NCI-H69 (cell line): ENCODE data around the gene ZNF620.
"Not testable (repeated sequence)": the region's sequence is repeated elsewhere in the genome, so short reads cannot be mapped to it uniquely, and the experiment has no call there.

Experiments
- DNase-seq: peaks from one replicate; lab custom pipeline; 2025; lab: John Stamatoyannopoulos, UW

ZNF620 gene

DNA sequence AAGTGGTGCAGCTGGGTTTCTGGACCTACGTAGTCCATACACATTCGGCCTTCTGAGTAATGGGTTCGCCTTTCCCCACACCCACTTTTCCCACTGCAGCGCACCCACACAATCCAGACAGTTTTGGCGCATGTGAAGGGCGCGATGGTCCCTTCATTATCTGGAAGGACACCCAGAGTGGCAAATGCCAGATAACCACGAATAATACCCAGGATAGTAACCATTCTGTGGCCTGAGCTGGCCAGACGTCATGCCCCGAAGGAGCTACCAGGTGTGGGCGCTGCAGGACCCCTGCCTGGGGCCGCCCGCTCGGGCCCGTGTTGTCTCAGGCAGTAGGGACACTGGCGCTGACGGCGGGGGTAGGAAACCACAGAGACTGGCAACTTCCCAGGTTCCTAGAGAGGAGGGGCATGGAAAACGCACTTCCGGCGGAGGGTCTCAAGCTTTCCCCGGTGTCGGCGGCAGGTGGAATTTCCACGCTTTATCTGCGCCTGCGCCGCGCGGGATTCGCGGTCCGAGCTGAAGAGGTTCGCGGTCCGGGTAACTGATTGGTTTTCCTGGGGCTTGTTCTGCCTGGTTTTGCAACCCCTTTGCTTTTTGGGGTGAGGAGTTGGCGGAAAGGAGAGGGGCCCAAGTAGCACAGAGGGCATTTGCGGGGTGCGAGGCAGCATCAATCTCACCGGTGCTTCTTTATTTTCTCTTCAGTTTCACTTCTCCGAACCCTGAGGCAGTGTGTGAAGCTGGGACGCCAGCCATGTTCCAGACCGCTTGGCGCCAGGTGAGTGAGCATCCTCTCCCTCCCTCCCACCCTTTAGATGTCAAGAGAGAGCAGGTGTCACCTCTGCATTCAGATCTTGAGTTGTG is at the start of gene ZNF620:
Gene ZNF620, plus strand, starts transcription at position 441 of the 864 bp plus-strand sequence. Its CDS starts 314 bp downstream, at position 755.
- peak; percentile 94 for DNase-seq

DNA sequence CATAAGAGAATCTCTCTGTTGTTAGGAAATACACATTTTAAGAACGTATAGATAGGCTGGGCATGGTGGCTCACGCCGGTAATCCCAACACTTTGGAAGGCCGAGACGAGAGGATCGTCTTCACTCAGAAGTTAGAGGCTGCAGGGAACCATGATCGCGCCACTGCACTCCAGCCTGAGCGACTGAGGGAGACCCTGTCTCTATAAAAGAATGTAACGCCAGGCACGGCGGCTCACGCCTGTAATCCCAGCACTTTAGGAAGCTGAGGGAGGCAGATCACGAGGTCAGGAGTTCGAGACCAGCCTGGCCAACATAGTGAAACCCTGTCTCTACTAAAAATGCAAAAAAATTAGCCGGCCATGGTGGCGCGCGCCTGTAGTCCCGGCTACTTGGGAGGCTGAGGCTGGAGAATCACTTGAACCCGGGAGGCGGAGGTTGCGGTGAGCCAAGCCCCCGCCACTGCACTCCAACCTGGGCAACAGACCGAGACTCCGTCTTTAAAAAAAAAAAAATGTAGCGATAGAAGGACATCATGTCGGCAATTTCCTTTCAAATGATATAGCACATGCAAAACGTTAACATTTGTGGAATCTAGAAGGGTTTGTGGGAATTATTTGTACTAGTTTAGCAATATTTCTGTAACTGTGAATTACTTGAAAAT is 49.4 kb upstream of the ZNF620 start:
- DNase-seq, result no peak

DNA sequence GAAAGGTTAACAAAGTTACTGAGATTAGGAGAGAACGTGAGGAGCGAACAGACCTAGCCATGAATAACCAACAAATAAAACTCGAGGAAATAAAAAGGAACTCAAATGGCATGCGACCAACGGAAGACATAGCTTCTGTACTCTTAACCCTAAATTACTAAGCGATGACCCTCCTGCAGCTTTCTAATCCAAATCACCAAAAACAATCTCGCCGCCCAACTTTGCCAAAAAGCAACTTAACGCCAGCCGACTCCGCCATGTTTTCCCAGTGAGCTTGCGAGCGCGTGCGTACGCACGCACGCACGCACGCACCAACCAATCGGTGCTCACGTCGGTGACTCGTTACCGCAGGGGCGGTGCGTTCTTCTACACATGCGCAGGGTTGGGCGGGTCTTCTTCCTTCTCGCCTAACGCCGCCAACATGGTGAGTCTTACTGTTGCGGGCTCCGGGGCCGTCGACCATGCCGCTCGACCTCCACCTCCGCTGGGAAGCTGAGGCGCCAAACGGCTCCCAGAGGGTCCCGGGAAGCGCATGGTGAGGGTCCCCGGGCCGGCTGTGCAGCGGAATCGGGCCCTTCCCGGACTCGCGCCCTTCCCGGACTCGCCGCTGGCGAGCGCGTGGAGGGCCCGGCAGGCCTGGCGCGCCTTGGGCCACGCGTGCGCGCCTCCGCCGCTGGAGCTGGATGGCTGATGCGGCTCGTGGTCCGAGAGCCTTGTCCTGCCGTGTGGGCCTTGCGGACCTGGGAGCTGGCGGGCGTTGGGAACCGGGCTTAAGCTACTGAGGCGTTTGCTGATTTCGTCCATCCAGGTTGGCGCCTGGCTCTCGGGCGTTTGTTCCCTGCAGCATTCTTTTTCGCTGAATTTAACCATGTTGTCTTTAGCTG is 48.7 kb upstream of the ZNF620 start, which contains the start of gene RPL14:
Gene RPL14, plus strand, starts transcription at position 400 of the 884 bp plus-strand sequence. Its CDS starts 133 bp downstream, at position 533.
- peak; percentile 93 for DNase-seq

DNA sequence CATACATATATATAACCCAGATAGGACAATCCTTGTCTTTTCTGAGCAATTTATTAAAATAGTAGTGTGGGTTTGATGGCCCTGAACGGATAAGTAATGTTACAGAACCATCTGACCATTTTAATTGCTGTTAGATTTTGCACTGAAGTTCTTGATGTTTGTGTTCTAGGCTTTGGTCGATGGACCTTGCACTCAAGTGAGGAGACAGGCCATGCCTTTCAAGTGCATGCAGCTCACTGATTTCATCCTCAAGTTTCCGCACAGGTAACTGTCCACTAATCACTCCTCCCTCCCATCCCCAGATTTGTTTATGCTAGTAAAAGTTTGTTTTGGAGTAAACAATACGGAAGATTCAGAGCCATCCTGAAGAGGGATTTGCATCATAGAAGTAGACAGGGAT is 47.4 kb upstream of the ZNF620 start:
- no peak for DNase-seq

DNA sequence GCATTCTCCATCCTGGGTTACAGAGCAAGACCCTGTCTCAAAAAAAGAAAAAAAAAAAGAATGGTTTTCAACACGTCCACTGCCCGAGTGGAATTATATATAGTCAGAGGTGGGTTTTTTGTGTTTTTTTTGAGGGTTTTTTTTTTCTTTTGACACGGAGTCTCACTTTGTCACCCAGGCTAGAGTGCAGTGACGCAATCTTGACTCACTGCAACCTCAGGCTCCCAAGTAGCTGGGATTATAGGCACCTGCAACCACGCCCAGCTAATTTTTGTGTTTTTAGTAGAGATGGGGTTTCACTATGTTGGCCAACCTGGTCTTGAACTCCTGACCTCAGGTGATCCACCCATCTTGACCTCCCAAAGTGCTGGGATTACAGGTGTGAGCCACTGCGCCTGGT is 45.4 kb upstream of the ZNF620 start:
- not testable (repeated sequence) for DNase-seq

DNA sequence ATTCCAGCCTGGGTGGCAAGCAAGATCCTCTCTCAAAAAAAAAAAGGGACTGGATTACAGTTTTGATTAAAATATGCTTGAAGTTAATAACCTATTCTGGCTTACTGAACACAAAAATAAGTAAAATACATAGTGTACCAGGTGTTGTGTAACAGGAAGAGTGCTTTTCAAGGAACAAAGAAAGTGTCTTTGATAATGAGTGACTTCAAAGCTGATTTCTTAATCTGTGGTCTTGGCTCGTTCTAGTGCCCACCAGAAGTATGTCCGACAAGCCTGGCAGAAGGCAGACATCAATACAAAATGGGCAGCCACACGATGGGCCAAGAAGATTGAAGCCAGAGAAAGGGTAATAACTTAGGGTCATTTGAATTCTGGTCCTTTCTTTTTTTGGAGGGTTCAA is 44.7 kb upstream of the ZNF620 start:
- DNase-seq, result no peak

DNA sequence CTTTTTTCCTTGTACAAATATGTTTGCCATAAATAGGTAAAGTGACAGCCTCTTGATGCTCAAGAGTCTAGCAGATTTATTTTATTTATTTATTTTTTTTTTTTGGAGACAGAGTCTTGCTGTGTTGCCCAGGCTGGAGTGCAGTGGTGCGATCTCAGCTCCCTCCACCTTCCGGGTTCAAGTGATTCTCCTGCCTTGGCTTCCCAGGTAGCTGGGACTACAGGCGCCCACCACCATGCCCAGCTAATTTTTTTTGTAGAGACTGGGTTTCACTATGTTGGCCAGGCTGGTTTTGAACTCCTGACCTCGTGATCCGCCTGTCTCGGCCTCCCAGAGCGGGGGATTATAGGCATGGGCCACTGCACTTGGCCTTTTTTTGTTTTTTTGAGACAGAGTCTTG is 43.0 kb upstream of the ZNF620 start:
- not testable (repeated sequence) for DNase-seq

DNA sequence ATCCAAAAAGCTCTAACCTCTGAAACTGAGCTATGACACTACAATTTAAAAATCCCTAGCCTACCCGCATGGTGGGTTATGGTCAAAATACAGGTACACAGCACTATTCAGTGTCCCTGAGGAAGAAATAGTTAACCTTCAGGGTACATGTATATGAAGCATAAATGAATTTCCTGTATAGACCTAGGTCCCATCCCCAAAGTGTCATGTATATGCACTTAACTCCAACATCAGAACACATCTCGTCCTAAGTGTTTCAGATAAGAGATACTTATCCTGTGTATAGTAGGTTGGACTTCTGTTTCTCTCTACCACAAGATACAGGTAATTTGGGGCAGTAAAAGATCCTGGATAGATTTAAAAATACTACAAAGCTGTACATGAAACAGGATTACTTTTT is 42.3 kb upstream of the ZNF620 start:
- no peak for DNase-seq

DNA sequence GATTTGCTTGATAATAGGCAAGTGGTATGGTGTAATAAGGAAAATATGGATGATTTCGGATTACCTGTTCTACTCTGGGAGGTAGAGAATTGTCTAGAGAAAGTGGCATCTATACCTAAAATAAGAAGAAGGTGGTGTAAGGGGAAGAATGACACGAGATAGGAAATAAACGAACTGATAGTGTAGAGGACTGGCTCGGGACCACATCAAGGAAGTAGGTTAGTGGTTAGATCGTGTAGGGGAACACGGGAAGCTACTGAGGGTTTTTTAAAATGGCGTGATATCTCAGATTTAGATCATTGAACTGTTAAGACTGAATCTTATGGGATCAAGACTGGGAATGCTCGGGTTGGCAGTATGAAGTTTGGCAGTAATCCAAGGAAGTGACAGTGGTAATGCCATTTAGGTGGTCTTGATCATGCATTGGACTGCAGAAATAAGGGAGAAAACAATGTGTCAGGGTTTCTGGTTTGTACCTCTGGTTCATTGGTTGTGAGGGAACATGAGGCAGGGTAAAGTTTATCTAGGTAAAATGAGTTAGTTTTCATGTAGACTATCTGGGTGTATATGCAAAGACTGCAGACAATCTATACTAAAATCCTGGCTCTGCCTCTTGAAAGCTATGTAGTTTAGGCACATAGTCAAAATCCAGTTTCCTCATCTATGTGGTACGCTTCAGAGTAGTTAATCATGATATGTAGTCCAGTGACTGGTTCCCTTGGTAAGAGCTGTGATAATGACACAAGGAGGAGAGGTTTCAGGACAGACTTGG is 41.3 kb upstream of the ZNF620 start:
- DNase-seq, result no peak

DNA sequence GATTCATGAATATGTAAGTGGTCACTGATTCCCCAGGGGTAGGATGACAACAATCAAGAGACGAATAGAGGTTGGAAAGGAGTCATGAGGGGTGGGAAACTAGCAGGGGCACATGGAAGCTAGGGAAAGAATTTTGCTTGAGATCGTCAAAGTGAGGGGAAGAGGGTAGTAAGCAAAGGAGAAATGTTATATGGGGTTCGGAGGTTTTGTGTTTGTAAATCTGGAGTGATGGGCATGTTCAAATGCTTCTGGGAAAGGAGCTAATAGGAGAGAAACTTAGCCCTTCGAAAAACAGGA is 40.8 kb upstream of the ZNF620 start:
- DNase-seq, result no peak

DNA sequence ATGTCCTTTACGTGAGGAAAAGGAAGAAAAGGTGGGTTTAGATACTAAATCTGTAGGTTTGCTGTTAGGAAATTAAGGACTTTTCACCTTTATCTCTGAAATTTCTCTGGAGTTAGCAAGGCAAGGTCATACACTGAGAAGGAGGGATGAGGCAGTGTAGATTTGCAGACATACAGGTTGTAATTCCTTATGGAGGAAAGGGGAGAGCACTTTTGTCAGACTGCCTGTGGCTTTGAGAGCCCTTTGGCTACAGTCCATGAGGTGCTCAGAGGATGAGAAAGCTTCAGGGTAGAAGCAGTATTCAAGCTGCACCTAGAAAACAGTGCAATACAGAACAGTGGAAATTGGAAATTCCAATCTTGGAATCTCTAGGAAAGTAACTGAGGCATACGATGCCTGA is 40.4 kb upstream of the ZNF620 start:
- DNase-seq, result no peak

DNA sequence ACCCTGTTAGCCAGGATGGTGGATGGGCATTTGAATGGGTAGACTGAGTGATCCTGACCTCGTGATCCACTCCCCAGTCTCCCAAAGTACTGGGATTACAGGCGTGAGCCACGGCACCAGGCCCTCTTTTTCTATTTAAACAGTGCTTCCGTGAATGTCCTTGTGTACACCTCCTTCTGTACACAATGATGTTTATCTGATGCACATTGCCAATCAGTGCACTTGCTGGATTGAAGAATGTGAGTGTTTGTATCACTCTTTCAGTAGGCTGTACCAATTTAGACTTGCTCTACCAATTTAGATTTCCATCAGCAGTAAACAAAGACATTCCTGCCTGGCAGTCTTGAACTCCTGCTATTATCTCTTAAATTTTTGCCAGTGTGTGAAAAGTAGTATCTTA is 37.8 kb upstream of the ZNF620 start:
- no peak for DNase-seq

DNA sequence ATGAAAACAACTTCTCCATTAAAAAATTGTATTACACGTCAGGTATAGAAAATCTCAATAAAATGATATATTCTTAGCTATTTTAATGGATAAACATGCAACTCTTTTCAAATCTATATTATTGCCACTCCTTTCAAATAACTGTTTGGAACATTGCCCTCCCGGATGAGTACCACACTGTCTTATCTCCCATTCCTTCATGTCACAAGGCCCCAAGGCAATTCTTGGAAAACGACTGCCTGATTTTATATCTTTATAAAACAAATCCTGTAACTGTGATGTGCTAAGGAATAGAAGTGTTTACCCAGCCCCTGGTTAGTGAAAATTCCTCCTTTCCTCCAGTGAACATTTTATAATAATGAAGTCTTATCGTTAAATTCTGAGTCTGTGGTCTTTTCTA is 35.1 kb upstream of the ZNF620 start:
- DNase-seq, result no peak

DNA sequence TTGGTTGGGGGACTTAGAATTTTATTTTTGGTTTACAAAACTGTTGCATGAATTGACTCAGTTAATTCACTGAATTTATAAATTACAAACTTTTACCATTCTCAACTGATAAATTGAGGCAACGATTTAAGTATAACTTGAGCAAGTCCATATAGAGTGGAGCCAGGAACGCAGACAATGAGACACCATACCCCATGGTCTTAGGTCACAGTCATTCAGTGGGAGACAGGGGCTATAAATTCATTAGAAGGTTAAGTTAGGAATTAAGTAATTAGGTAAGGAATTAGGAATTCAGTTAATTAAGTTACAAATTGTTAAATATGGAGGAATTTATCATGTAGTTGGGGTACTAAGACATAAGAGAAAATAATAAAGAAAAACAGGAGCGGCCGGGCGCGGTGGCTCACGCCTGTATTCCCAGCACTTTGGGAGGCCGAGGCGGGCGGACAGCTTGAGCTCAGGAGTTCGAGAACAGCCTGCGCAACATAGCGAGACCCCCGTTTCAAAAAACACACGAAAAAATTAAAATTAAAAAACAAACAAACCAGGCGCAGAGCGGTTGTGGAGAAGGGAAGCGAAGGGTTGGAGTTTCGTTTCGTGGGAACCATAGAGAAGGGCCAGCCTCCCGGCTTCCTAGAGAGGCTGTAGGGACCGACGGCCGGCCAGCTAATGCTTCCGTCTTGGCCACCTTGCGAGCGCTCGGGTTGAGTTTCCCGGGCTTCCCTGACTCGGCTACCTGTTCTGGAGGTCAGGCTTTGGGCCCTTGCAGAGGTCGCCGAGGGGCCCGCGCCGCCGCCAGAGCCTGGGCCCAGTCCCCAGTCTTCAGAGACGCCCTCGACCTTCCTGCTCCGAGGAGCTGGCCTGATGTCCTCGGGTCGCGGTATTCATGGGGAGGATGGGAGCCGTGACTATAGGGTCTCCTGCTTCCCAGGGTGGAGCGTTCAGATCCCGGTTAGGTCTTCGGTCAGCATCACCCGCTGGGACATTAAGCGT is 29.1 kb upstream of the ZNF620 start, which contains the start of gene ZNF619:
Gene ZNF619, plus strand, starts transcription at position 645 of the 993 bp plus-strand sequence. CDS start 858 bp downstream, outside the sequence.
- peak; percentile 76 for DNase-seq

DNA sequence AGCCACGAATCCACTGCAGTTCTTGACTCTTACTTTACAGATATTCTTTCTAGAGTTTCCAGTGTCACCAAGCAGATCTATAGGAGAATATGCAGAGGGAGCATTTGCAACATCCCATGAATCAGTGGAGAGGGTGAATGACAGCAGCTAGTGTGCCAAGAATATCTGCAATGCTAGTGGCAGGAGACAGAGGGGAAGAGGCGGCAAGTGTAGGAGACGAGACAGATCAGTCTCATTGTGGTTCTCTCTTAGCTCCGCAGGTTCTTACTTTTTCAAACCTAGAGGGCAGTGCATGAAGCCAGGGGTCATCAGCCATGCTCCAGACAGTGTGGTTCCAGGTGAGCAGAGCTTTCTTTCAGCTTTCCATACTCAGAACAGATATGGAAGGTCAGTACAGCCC is 28.2 kb upstream of the ZNF620 start:
- DNase-seq, result no peak

DNA sequence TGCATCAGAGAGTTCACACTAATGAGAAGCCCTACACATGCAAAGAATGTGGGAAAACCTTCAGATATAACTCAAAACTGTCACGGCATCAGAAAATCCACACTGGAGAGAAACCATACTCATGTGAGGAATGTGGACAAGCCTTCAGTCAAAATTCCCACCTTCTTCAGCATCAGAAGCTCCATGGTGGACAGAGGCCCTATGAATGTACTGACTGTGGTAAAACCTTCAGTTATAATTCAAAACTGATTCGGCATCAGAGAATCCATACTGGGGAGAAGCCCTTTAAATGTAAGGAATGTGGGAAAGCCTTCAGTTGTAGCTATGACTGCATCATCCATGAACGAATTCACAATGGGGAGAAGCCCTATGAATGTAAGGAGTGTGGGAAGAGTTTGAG is 18.7 kb upstream of the ZNF620 start:
- no peak for DNase-seq

DNA sequence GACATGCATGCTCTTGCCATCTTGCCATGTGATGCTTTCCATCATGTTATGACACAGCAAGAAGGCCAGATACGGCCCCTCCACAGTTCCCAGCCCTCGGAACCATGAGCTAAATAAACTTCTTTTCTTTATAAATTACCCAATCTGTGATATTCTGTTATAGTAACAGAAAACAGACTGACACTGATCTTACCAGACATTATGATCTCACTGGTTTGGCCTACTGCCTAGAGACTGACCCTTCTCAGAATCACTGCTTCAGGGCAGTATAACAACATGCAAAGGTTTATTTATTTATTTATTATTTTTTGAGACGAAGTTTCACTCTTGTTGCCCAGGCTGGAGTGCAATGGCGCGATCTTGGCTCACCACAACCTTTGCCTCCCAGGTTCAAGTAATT is 14.9 kb upstream of the ZNF620 start:
- no peak for DNase-seq

DNA sequence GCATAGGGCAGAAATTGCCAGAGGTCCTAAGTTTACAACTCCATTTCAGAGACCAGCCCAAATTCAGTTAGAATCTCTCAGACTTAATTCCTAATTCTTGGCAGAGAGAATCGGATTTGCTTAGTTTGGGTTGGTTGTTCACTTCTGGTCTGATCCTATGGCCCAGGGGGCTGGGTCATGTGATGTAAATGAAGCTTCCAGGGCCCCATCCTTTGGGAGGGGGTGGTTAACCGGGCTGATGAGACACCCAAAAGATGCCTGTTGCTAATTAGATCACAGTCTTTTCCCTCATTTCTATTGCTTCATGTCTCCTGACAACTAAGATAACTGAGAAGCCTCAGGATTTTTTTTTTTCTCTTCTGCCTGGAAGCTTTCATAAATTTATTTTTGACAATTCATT is 11.1 kb upstream of the ZNF620 start:
- DNase-seq, result no peak

DNA sequence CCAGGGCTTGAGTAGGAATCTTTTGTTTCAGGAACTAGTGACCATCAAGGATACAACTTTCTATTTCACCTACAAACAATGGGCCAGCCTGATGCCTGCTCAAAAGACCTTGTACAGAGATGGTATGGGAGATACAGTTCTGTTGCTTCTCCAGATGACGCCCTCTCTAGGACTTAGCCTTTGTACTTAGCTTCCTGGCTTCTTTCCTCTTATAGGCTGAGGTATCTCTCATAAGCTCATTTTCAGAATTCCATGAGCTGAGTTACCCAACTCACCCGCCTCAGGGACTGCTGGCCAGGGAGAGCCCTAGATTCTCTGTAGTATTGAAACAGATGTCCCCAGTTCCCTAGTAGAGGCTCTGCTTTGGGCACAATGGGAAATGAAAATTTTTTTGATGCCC is 8.6 kb upstream of the ZNF620 start:
- DNase-seq, result no peak

DNA sequence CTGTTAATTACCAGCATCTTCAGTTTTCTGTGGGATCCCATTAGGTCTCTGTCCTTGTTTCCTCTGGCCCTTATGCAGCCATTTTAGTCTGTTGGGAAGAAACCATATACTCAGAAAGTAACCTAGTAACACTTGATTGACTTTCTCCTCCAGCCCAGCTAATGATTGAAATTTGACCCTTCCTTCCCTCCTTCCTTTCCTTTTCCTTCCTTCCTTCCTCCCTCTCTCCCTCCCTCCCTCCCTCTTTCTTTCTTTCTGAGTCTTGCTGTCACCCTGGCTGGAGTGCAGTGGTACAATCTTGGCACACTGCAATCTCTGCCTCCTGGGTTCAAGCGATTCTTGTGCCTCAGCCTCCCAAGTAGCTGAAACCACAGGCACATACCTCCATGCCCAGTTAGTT is 5.9 kb upstream of the ZNF620 start:
- no peak for DNase-seq
